ENCODE measurements around the gene BTG2. TPM values are rescaled to one million over a fixed set of nuclear protein-coding genes. Genes with fewer than 3 reads are reported as not detected.

BTG2 gene
- total RNA-seq, 1 donor from 2014 or later = 22.5 TPM

- no peak for DNase-seq (ENCODE audit: low read depth in 2 of 2)
Measured at GRCh38 chr1:203276408-203276807, 28.9 kb upstream of the BTG2 start.

- DNase-seq (ENCODE audit: low read depth in 2 of 2) = no peak
Measured at GRCh38 chr1:203276916-203277545, 28.3 kb upstream of the BTG2 start.

GRCh38 chr1:203278082-203278884, 27.0 kb upstream of the BTG2 start:
- DNase-seq (ENCODE audit: low read depth in 2 of 2) = peak in 1 of 2 donors; percentile 36

- DNase-seq (ENCODE audit: low read depth in 2 of 2) = no peak
Measured at GRCh38 chr1:203278885-203279406, 26.4 kb upstream of the BTG2 start.

GRCh38 chr1:203280061-203280460, 25.3 kb upstream of the BTG2 start:
- no peak for DNase-seq (ENCODE audit: low read depth in 2 of 2)

GRCh38 chr1:203281033-203281432, 24.3 kb upstream of the BTG2 start:
- DNase-seq (ENCODE audit: low read depth in 2 of 2) = no peak

GRCh38 chr1:203281851-203282661, 23.3 kb upstream of the BTG2 start:
- no peak for DNase-seq (ENCODE audit: low read depth in 2 of 2)

- DNase-seq (ENCODE audit: low read depth in 2 of 2) = no peak
Measured at GRCh38 chr1:203282720-203283542, 22.4 kb upstream of the BTG2 start.

- DNase-seq (ENCODE audit: low read depth in 2 of 2) = no peak
Measured at GRCh38 chr1:203283597-203283996, 21.7 kb upstream of the BTG2 start.

GRCh38 chr1:203284411-203285123, 20.8 kb upstream of the BTG2 start:
- DNase-seq (ENCODE audit: low read depth in 2 of 2) = no peak

- no peak for DNase-seq (ENCODE audit: low read depth in 2 of 2)
Measured at GRCh38 chr1:203286161-203286984, 18.9 kb upstream of the BTG2 start.

GRCh38 chr1:203287109-203287893, 18.0 kb upstream of the BTG2 start:
- peak; percentile 63 to 88 for DNase-seq (ENCODE audit: low read depth in 2 of 2)

- DNase-seq (ENCODE audit: low read depth in 2 of 2) = no peak
Measured at GRCh38 chr1:203287898-203288297, 17.4 kb upstream of the BTG2 start.

GRCh38 chr1:203288400-203288799, 16.9 kb upstream of the BTG2 start:
- DNase-seq (ENCODE audit: low read depth in 2 of 2) = no peak

GRCh38 chr1:203289281-203289981, 15.9 kb upstream of the BTG2 start:
- no peak for DNase-seq (ENCODE audit: low read depth in 2 of 2)

GRCh38 chr1:203289982-203290260, 15.4 kb upstream of the BTG2 start:
- no peak for DNase-seq (ENCODE audit: low read depth in 2 of 2)

- peak; percentile 83 to 84 for DNase-seq (ENCODE audit: low read depth in 2 of 2)
Measured at GRCh38 chr1:203290261-203291089, 14.8 kb upstream of the BTG2 start.
